ENCODE data around the gene RNU6-1. TPM values are rescaled to one million over a fixed set of nuclear protein-coding genes. Genes with fewer than 3 reads are reported as not detected.

RNU6-1 gene
- polyA plus RNA-seq, 4 donors: not detected

GRCh38 chr15:67859331-67859946 is 19.6 kb upstream of the RNU6-1 start:
- DNase-seq (ENCODE audit: low read depth in 4 of 4, low spot score in 3 of 4): no peak

GRCh38 chr15:67857220-67857619 is 17.4 kb upstream of the RNU6-1 start:
- DNase-seq (ENCODE audit: low read depth in 4 of 4, low spot score in 3 of 4): no peak

GRCh38 chr15:67855842-67856241 is 16.0 kb upstream of the RNU6-1 start:
- DNase-seq (ENCODE audit: low read depth in 4 of 4, low spot score in 3 of 4): no peak

- no peak for DNase-seq (ENCODE audit: low read depth in 4 of 4, low spot score in 3 of 4)
Observed at GRCh38 chr15:67854358-67854757, 14.5 kb upstream of the RNU6-1 start.

GRCh38 chr15:67853454-67853853 is 13.6 kb upstream of the RNU6-1 start:
- no peak for DNase-seq (ENCODE audit: low read depth in 4 of 4, low spot score in 3 of 4)

GRCh38 chr15:67852418-67852817 is 12.6 kb upstream of the RNU6-1 start:
- DNase-seq (ENCODE audit: low read depth in 4 of 4, low spot score in 3 of 4): no peak

- DNase-seq (ENCODE audit: low read depth in 4 of 4, low spot score in 3 of 4): no peak
Observed at GRCh38 chr15:67850994-67851571, 11.2 kb upstream of the RNU6-1 start.

GRCh38 chr15:67850336-67850735 is 10.5 kb upstream of the RNU6-1 start:
- no peak for DNase-seq (ENCODE audit: low read depth in 4 of 4, low spot score in 3 of 4)

GRCh38 chr15:67849538-67849937 is 9.7 kb upstream of the RNU6-1 start:
- DNase-seq (ENCODE audit: low read depth in 4 of 4, low spot score in 3 of 4): no peak

- DNase-seq (ENCODE audit: low read depth in 4 of 4, low spot score in 3 of 4): no peak
Observed at GRCh38 chr15:67845974-67846373, 6.1 kb upstream of the RNU6-1 start.

- DNase-seq (ENCODE audit: low read depth in 4 of 4, low spot score in 3 of 4): no peak
Observed at GRCh38 chr15:67843571-67844387, 3.9 kb upstream of the RNU6-1 start.

GRCh38 chr15:67843092-67843501 is 3.3 kb upstream of the RNU6-1 start:
- no peak for DNase-seq (ENCODE audit: low read depth in 4 of 4, low spot score in 3 of 4)

GRCh38 chr15:67841513-67841762 is 1.6 kb upstream of the RNU6-1 start:
- DNase-seq (ENCODE audit: low read depth in 4 of 4, low spot score in 3 of 4): no peak

GRCh38 chr15:67840749-67841512 is 1.1 kb upstream of the RNU6-1 start:
- DNase-seq (ENCODE audit: low read depth in 4 of 4, low spot score in 3 of 4): no peak

GRCh38 chr15:67839499-67839928 is 331 bp downstream of the RNU6-1 start:
- DNase-seq (ENCODE audit: low read depth in 4 of 4, low spot score in 3 of 4): no peak

- no peak for DNase-seq (ENCODE audit: low read depth in 4 of 4, low spot score in 3 of 4)
Observed at GRCh38 chr15:67838789-67839332, 984 bp downstream of the RNU6-1 start.

GRCh38 chr15:67836955-67837354 is 2.9 kb downstream of the RNU6-1 start:
- no peak for DNase-seq (ENCODE audit: low read depth in 4 of 4, low spot score in 3 of 4)

- no peak for DNase-seq (ENCODE audit: low read depth in 4 of 4, low spot score in 3 of 4)
Observed at GRCh38 chr15:67836477-67836876, 3.4 kb downstream of the RNU6-1 start.

- DNase-seq (ENCODE audit: low read depth in 4 of 4, low spot score in 3 of 4): no peak
Observed at GRCh38 chr15:67836134-67836455, 3.8 kb downstream of the RNU6-1 start.

- DNase-seq (ENCODE audit: low read depth in 4 of 4, low spot score in 3 of 4): no peak
Observed at GRCh38 chr15:67835297-67836133, 4.3 kb downstream of the RNU6-1 start.

All from right renal pelvis (tissue), 4 donors.